GM19468 (cell line): ENCODE data around the gene LGALS8.
"Not testable (repeated sequence)": the region's sequence is repeated elsewhere in the genome, so short reads cannot be mapped to it uniquely, and the experiment has no call there.

Experiments used
- ATAC-seq: cut with Tn5 transposase; IDR thresholded peaks from one replicate; pipeline ENCODE4 v1.9.1; 2021; ENCODE audit warnings: mild to moderate bottlenecking, moderate library complexity, moderate number of reproducible peaks; ENCODE audit not compliant: unreplicated experiment; ENCODE audit errors: extremely low read depth

LGALS8 gene

GRCh38 chr1:236523704-236524141, at the start of gene LGALS8:
LGALS8 (plus strand) TSS chr1:236523982; CDS start chr1:236526071, 2,089 bp downstream.
- peak; percentile 20 for ATAC-seq

GRCh38 chr1:236476019-236476418, 47.8 kb upstream of the LGALS8 start:
- no peak for ATAC-seq

GRCh38 chr1:236480758-236481436, 42.9 kb upstream of the LGALS8 start:
- no peak for ATAC-seq

GRCh38 chr1:236484310-236484971, 39.3 kb upstream of the LGALS8 start:
- ATAC-seq: no peak

- no peak for ATAC-seq
Measured at GRCh38 chr1:236486356-236487002, 37.3 kb upstream of the LGALS8 start.

GRCh38 chr1:236489161-236489560, 34.6 kb upstream of the LGALS8 start:
- not testable (repeated sequence) for ATAC-seq

GRCh38 chr1:236489710-236490377, 33.9 kb upstream of the LGALS8 start:
- ATAC-seq: no peak

- ATAC-seq: no peak
Measured at GRCh38 chr1:236491469-236492136, 32.2 kb upstream of the LGALS8 start.

GRCh38 chr1:236492378-236492777, 31.4 kb upstream of the LGALS8 start:
- ATAC-seq: no peak

GRCh38 chr1:236494082-236494481, 29.7 kb upstream of the LGALS8 start:
- ATAC-seq: no peak

- no peak for ATAC-seq
Measured at GRCh38 chr1:236494586-236495466, 29.0 kb upstream of the LGALS8 start.

GRCh38 chr1:236495467-236496112, 28.2 kb upstream of the LGALS8 start:
- ATAC-seq: no peak

GRCh38 chr1:236497908-236498307, 25.9 kb upstream of the LGALS8 start:
- ATAC-seq: no peak

- ATAC-seq: no peak
Measured at GRCh38 chr1:236501093-236501492, 22.7 kb upstream of the LGALS8 start.

- ATAC-seq: no peak
Measured at GRCh38 chr1:236502579-236502971, 21.2 kb upstream of the LGALS8 start.

- ATAC-seq: no peak
Measured at GRCh38 chr1:236502972-236503639, 20.7 kb upstream of the LGALS8 start.

- ATAC-seq: not testable (repeated sequence)
Measured at GRCh38 chr1:236504338-236504737, 19.4 kb upstream of the LGALS8 start.

- no peak for ATAC-seq
Measured at GRCh38 chr1:236507022-236507700, 16.6 kb upstream of the LGALS8 start.
